NB4 (cell line): ENCODE results near the gene MCC.
"Not testable (repeated sequence)": the region's sequence is repeated elsewhere in the genome, so short reads cannot be mapped to it uniquely, and the experiment has no call there.

Source experiments
- DNase-seq: peaks from one replicate; pipeline ENCODE4 v3.0.0; 2010; ENCODE audit warnings: low read depth
- H3K4me3 ChIP-seq: one replicate; pipeline ENCODE4 v1.5.1; 2011; ENCODE audit warnings: mild to moderate bottlenecking, low read depth, low read length, moderate library complexity
- MYC ChIP-seq: IDR thresholded peaks from 2 replicates; pipeline ENCODE4 v1.6.1; 2011; ENCODE audit warnings: low read depth, low read length
- POLR2A ChIP-seq: IDR thresholded peaks from 2 replicates; pipeline ENCODE4 v1.6.1; 2011; ENCODE audit warnings: mild to moderate bottlenecking; ENCODE audit not compliant: insufficient read length; ENCODE audit errors: extremely low read depth
- TF ChIP-seq, protein P1 (sequence below): IDR thresholded peaks from one replicate; pipeline ENCODE4 v1.5.1; 2012; ENCODE audit warnings: low read depth, low read length
- TF ChIP-seq, protein P2 (sequence below): IDR thresholded peaks from 2 replicates; pipeline ENCODE4 v1.6.1; 2011; ENCODE audit warnings: low read depth, low read length

Gene MCC

DNA sequence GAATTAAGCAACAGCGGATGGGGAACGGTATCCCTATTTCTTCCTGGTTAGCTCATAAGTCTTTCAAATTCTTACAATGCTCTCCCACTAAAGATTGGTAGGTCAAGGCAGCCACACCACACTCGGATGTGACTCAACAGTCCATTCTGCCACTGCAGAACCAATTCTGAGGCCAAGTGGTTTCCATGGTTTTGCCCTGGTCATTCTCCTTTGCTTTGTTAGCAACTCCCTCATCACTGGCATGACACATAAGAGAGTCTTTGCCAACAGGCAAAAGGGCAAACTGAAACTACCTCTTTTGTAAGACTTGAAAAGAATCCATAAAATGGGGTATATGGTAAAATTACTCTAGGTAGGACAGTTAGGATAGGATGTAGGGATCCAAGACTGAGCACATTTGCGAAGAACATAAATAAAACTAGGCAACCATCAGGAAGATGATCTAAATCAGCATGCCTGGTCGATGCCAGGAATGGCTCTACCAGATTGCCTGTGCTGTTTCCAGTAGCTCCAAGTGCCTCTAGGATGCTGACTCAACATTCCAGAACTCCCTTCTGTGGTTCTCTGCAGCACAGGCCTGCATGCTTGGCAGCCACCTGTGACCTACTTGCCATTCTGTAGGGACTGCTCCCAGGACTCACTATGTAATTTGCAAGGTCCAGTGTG, 406.2 kb downstream of the MCC start:
- TF ChIP-seq POLR2A (no peak), MYC (no peak)
- TF ChIP-seq, protein P1, sequence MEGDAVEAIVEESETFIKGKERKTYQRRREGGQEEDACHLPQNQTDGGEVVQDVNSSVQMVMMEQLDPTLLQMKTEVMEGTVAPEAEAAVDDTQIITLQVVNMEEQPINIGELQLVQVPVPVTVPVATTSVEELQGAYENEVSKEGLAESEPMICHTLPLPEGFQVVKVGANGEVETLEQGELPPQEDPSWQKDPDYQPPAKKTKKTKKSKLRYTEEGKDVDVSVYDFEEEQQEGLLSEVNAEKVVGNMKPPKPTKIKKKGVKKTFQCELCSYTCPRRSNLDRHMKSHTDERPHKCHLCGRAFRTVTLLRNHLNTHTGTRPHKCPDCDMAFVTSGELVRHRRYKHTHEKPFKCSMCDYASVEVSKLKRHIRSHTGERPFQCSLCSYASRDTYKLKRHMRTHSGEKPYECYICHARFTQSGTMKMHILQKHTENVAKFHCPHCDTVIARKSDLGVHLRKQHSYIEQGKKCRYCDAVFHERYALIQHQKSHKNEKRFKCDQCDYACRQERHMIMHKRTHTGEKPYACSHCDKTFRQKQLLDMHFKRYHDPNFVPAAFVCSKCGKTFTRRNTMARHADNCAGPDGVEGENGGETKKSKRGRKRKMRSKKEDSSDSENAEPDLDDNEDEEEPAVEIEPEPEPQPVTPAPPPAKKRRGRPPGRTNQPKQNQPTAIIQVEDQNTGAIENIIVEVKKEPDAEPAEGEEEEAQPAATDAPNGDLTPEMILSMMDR, result no peak
- TF ChIP-seq, protein P2, sequence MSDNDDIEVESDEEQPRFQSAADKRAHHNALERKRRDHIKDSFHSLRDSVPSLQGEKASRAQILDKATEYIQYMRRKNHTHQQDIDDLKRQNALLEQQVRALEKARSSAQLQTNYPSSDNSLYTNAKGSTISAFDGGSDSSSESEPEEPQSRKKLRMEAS, result no peak
- no peak for DNase-seq
- H3K4me3 ChIP-seq, result no peak overlapping the region

DNA sequence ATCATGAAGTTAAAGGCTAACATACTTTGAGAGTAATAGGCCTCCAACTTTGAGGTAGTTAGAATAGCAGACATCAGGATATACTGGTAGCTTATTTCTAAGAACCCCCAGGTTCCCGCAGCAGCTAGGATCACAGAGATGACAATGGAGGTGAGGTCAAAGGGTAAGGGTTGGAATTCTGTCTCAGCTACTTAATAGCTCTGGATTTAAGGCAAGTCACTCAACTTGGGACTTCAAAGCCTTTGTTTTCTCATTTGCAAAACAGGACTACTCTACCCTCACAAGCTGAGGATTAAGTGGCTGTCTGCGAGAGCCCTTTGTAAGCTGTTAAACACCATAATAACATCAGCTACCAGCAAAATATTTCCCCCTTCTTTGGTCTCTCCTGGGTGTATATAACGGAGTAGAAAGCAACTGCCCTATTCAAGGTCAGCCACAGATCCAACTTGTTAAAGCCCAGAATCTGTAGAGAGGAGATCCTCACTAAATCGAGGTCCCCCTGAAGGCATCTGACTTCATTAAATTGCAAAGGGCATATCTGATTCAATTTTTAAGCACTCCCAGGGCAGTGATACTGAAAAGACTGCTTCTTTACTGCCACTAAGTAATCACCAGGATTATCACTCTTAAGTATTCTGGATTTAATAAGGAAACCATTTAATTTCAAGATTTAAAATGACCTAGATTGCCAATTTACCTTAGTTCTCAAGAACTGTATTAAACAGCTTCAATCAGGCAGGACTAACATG, 407.0 kb downstream of the MCC start:
- no peak overlapping the region for H3K4me3 ChIP-seq
- no peak for DNase-seq
- TF ChIP-seq MYC, result no peak
- TF ChIP-seq POLR2A, result no peak
- TF ChIP-seq, protein P1, result no peak
- TF ChIP-seq, protein P2, result no peak

DNA sequence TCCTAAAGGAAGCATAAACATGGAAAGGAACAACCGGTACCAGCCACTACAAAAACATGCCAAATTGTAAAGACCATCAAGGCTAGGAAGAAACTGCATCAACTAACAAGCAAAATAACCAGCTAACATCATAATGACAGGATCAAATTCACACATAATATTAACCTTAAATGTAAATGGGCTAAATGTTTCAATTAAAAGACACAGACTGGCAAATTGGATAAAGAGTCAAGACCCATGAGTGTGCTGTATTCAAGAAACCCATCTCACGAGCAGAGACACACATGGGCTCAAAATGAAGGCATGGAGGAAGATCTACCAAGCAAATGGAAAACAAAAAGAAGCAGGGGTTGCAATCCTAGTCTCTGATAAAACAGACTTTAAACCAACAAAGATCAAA, 411.6 kb downstream of the MCC start:
- not testable (repeated sequence) for DNase-seq, H3K4me3 ChIP-seq

DNA sequence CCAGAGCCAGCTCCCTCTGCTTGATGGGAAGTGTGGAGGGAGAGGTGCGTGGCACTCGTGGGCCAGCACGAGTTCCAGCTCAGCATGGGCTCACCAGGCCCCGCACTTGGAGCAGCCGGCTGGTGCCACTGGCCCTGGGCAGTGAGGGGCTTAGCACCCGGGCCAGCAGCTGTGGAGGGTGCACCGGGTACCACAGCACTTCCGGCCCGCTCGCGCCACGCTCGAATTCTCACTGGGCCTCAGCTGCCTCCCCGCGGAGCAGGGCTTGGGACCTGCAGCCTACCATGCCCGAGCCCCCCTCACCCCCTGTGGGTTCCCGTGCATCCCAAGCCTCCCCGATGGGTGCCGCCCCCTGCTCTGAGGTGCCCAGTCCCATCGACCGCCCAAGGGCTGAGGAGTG, 413.2 kb downstream of the MCC start:
- TF ChIP-seq POLR2A (no peak), MYC (no peak)
- TF ChIP-seq, protein P2, result no peak
- TF ChIP-seq, protein P1, result no peak
- no peak overlapping the region for H3K4me3 ChIP-seq
- DNase-seq, result no peak

DNA sequence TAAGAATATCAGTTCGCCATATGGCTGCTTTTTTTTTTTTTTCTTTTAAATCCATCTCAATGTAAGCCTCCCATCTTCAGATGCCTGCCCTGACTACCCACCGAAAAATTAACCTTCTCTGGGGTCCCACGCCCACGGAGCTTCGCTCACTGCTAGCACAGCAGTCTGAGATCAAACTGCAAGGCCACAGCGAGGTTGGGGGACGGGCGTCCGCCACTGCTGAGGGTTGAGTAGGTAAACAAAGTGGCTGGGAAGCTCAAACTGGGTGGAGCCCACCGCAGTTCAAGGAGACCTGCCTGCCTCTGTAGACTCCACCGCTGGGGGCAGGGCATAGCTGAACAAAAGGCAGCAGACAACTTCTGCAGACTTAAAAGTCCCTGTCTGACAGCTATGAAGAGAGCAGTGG, 414.6 kb downstream of the MCC start:
- DNase-seq, result not testable (repeated sequence)

DNA sequence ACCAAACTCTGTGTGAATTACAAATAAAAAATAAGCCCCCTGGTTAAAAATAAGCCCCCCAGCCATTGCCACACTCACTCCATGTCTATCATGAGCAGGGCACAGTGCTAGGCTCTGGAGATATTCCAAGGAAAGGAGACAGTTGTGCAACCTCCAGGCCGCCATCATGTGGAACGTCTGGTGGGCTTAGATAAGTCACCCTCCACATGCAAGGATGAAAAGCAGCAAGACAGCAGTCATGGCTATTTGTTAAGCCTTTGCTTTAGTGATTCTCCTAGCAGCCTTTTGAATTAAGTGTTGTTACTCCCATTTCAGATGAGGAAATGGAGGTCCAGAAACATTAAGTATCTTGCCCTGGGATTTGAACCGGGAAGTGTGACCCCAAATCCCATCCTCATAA, 416.9 kb downstream of the MCC start:
- no peak overlapping the region for H3K4me3 ChIP-seq
- TF ChIP-seq, protein P1, result no peak
- TF ChIP-seq, protein P2, result no peak
- TF ChIP-seq MYC (no peak), POLR2A (no peak)
- no peak for DNase-seq

More for the DNA sequence above, 414.6 kb downstream of the MCC start:
- not testable (repeated sequence) for H3K4me3 ChIP-seq

DNA sequence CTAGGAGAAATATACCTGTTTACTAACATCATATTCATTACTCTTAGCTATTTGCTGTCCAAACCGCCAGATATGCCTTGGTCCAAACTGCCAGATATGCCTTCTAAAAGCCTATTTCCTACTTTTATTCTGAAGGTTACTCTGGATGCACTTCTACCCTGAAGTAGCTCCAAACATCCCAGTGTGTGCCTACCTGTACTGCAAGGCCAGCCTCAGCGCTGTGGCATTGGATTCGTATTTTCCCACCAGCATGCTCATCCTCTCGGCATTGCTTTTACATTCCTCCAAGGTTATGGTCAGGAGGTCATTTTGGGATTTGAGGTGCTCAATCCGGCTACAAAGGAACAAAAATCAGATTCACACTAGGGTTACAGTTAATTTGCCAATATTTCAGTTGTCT, 417.4 kb downstream of the MCC start:
- H3K4me3 ChIP-seq, result no peak overlapping the region
- TF ChIP-seq POLR2A (no peak), MYC (no peak)
- TF ChIP-seq, protein P1, result no peak
- TF ChIP-seq, protein P2, result no peak
- no peak for DNase-seq
